GM13977 (cell line): ENCODE measurements around the gene SDR42E2.
A peak's percentile ranks its signal among the peaks of the same experiment; 100 is the strongest.

Source experiments
- DNase-seq: peaks from one replicate; pipeline ENCODE4 v3.0.0; 2012; ENCODE audit warnings: low spot score
- CTCF ChIP-seq: IDR thresholded peaks from 2 replicates; pipeline ENCODE4 v1.5.1; 2012; ENCODE audit warnings: mild to moderate bottlenecking, control low read depth; ENCODE audit not compliant: insufficient read depth; ENCODE audit errors: extremely low read depth, missing control alignments
- in situ Hi-C: fragments of 300-500 bp; cut with MboI; formaldehyde crosslinking; loops from one replicate; pipeline ENCODE4 v1.12.0; 2022; ENCODE audit warnings: low sequenced_read_pairs, low pct_unique_long_range_greater_than_20kb, mixed read lengths, inconsistent platforms; ENCODE audit not compliant: unreplicated experiment

SDR42E2 gene

GRCh38 chr16:22190081-22190775 is 27.9 kb downstream of the SDR42E2 start:
- DNase-seq: peak; percentile 94
- no peak for TF ChIP-seq CTCF
- in situ Hi-C loops: no loop called here

- in situ Hi-C loops: no loop called here
- TF ChIP-seq CTCF: no peak
Measured at GRCh38 chr16:22190776-22191531, 28.6 kb downstream of the SDR42E2 start.

GRCh38 chr16:22191532-22192260 is 29.4 kb downstream of the SDR42E2 start:
- TF ChIP-seq CTCF: no peak
- in situ Hi-C loops: no loop called here
- no peak for DNase-seq

More at GRCh38 chr16:22190776-22191531, 28.6 kb downstream of the SDR42E2 start:
- DNase-seq: peak; percentile 78

GRCh38 chr16:22192261-22193062 is 30.2 kb downstream of the SDR42E2 start:
- in situ Hi-C loops: no loop called here
- TF ChIP-seq CTCF: no peak
- DNase-seq: peak; percentile 58

- TF ChIP-seq CTCF: no peak
- no peak for DNase-seq
- in situ Hi-C loops: no loop called here
Measured at GRCh38 chr16:22193063-22193411, 30.7 kb downstream of the SDR42E2 start.
